SH-SY5Y (cell line): ENCODE measurements around the gene TMEM14B.

Experiments used
- GATA2 ChIP-seq: IDR thresholded peaks from 2 replicates; pipeline ENCODE4 v1.6.1; 2011; ENCODE audit warnings: mild to moderate bottlenecking, low read depth, low read length
- GATA3 ChIP-seq: IDR thresholded peaks from 2 replicates; pipeline ENCODE4 v1.6.1; 2011; ENCODE audit warnings: low read depth, mild to moderate bottlenecking, low read length, moderate library complexity

DNA sequence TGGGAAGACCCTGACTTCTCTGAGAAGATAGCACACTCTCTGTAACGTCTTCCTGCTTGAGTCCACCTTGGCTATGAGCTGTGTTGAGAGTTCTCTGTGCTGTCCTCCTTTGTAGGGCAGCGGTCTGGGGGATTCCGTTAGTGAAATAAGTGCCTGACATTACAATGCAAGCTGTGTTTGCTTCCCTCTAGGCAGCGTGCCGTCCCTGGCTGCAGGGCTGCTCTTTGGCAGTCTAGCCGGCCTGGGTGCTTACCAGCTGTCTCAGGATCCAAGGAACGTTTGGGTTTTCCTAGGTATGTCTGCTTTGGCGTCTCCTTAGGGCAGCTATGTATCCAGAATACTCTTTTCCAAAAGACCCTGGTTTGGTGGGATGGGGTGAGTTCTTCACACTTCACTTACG is 21.9 kb upstream of the TMEM14B start:
- TF ChIP-seq GATA2 (no peak), GATA3 (no peak)
